ENCODE results near the gene MMP25.
"Not testable (repeated sequence)": the region's sequence is repeated elsewhere in the genome, so short reads cannot be mapped to it uniquely, and the experiment has no call there.

Gene MMP25

GRCh38 chr16:3073448-3073847 is 27.1 kb downstream of the MMP25 start:
- DNase-seq (ENCODE audit: low read depth, low spot score) = no peak

DNA sequence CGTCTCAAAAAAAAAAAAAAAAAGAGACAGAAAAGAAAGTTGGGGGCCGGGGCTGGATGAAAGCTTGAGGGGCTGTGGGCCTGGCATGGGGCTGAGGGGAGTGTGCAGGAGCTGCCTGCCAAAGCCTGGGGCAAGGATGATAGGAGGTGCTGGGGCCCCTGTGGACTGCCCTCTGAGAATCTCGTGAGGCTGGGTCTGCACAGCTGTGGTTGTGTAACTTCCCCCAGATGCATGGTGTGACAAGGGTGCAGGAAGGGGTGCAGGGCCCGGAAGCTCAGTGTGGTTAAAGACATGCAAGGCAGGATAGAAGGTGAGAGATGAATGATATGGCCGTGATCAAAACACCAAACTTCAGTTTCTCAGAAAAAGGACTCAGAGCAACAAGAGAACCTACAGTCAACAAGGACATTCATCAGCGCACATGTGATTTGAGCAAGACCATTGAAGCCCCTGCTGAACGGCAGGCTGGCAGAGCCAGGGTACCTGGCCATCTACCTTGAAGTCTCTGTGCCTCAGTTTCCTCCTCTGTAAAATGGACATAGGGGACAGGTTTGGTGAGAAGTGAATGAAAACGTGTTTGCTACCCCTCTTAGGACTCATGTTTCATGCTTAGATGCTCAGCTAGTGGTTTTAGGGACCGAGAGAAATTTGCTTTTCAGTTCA is 28.6 kb downstream of the MMP25 start:
- DNase-seq (ENCODE audit: low read depth, low spot score) = peak; percentile 71

- no peak for DNase-seq (ENCODE audit: low read depth, low spot score)
Measured at GRCh38 chr16:3075523-3075915, 29.2 kb downstream of the MMP25 start.

GRCh38 chr16:3075946-3076345 is 29.6 kb downstream of the MMP25 start:
- DNase-seq (ENCODE audit: low read depth, low spot score) = not testable (repeated sequence)

- no peak for DNase-seq (ENCODE audit: low read depth, low spot score)
Measured at GRCh38 chr16:3076577-3076976, 30.2 kb downstream of the MMP25 start.

DNA sequence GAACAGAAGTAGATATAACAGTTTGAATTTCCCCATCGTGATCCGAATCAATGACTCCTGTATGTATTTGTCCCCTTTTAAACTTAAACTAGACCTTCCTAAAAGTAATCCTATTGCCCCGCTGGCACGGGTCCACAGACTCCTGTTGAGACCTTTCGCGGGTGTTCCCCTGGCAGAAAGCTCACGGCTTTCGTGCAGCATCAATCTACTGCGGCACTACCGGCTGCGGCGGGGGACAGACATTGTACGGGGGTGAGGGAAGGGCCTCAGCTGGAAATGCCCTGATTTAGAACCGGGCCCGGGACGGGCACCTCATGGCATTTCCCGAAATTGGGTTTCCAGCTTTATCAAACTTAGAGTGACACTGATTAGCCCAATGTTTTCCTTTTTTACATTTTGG is 33.7 kb downstream of the MMP25 start:
- no peak for DNase-seq (ENCODE audit: low read depth, low spot score)

DNA sequence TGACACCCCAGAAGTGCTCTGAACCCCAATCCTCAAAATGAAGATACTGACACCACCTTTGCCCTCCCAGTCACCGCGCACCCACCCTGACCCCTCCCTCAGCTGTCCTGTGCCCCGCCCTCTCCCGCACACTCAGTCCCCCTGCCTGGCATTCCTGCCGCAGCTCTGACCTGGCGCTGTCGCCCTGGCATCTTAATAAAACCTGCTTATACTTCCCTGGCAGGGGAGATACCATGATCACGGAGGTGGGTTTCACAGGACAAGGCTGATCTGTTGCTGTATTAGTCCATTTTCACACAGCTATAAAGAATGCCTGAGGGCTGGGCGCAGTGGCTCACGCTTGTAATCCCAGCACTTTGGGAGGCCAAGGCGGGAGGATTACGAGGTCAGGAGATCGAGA is 35.6 kb downstream of the MMP25 start:
- not testable (repeated sequence) for DNase-seq (ENCODE audit: low read depth, low spot score)

DNA sequence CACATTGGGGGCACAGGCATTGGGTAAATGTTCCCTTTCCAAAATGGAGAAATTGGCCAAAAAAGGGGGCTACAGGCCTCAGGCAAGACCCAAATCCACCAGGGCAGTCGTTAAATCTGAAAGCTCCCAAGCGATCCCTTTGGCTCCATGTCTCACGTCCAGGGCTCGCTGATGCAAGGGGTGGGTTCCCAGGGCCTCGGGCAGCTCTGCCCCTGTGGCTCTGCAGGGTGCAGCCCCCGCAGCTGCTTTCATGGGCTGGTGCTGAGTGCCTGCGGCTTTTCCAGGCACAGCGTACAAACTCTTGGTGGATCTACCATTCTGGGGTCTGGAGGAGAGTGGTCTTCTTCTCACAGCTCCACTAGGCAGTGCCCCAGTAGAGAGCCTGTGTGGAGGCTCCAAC is 37.0 kb downstream of the MMP25 start:
- DNase-seq (ENCODE audit: low read depth, low spot score) = not testable (repeated sequence)

DNA sequence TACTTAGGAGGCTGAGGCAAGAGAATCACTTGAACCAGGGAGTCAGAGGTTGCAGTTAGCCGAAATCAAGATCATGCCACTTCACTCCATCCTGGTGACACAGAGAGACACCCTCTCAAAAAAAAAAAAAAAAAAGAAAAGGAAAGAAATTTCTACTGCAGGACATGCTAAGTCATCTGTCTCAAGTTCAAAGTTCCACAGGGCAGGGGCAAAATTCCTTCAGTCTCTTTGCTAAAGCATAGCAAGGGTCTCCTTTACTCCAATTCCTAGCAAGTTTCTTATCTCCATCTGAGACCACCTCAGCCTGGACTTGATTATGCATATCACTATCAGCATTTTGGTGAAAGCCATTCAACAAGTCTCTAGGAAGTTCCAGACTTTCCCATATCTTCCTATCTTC is 38.1 kb downstream of the MMP25 start:
- no peak for DNase-seq (ENCODE audit: low read depth, low spot score)

DNA sequence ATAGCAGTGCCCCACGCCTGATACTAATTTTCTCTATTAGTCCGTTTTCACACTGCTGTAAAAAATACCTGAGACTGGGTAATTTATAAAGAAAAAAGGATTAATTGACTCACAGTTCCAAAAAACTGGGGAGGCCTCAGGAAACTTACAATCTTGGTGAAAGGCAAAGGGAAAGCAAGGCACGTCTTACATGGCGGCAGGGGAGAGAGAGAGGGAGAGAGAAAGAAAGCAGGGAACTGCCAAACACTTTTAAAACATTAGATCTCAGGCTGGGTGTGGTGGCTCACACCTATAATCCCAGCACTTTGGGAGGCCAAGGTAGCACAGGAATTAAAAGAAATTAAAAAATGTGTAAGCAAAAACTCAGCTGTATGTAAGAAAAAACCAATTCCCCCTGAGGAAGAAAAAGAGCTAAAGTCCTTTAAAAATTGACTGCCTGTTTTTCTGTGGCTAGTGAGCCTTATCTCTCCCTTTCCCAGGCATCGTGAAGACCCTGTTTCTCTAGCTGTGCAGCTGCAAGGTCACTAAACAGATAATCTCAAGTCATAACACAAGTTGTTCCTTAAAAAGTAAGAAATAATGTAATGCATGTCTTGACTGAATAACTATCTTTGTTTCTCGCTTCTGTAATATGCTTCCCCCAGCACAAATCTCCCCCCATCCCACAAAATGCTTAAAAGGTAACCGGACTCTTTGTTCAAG is 38.8 kb downstream of the MMP25 start:
- DNase-seq (ENCODE audit: low read depth, low spot score) = no peak

DNA sequence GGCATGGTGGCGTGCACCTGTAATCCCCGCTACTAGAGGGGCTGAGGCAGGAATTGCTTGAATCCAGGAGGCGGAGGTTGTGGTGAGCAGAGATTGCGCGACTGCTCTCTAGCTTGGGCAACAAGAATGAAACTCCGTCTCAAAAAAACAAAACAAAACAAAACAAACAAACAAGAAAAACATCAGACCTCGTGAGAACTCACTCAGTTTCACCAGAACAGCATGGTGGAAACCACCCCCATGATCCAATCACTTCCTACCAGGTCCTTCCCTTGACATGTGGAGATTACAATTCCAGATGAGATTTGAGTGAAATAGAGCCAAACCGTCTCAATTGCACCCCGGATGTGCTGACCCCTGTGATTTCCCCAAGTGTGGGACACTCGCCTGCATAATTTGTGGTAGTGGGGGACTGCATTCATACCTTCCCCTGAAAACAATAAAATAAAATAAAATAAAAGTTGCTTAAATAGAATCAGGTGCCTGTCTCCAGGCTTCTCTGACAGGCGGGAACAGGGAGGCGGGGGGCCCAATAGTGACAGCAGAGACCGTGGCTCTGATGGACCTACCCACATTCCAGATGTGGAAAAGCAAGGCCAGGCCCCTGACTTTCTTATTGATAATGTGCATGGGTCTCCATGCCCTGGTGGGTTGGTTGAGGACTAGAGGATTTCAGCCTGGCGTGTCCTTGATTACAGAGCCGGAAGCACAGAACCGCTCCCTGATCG is 39.7 kb downstream of the MMP25 start:
- DNase-seq (ENCODE audit: low read depth, low spot score) = no peak

GRCh38 chr16:3086596-3087242 is 40.4 kb downstream of the MMP25 start:
- DNase-seq (ENCODE audit: low read depth, low spot score) = no peak

- no peak for DNase-seq (ENCODE audit: low read depth, low spot score)
Measured at GRCh38 chr16:3087243-3088235, 41.2 kb downstream of the MMP25 start.

GRCh38 chr16:3088450-3088849 is 42.1 kb downstream of the MMP25 start:
- DNase-seq (ENCODE audit: low read depth, low spot score) = no peak

DNA sequence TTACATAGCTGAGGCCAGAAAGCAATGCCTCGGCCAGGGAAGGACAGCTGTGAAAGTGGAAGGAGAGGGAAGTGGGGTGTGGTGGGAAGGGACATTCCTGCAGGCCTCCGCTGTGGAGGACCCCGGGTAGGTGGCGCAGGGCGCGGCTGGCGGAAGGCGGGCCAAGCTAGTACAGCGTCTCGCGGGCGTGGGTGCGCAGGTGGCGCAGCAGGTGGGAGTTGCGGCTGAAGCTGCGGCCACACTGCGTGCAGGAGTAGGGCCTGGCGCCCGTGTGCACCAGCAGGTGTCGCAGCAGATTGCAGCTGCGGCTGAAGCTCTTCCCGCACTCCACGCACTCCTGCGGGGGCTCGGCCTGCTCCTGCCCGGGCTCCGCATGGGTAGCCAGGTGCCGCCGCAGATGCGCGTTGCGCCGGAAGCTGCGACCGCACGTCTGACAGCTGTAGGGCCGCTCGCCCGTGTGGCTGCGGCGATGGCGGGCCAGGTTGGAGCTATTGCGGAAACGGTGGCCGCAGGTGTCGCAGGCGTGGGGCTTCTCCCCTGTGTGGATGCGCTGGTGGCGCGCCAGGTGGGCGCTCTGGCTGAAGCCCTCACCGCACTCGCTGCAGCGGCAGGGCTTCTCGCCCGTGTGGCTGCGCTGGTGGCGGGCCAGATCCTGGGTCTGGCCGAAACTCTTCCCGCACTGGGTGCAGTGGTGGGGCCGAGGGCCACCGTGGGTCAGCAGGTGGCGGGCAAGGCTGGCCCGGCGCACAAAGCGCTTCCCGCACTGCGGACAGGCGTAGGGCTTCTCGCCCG is 42.8 kb downstream of the MMP25 start:
- DNase-seq (ENCODE audit: low read depth, low spot score) = no peak

DNA sequence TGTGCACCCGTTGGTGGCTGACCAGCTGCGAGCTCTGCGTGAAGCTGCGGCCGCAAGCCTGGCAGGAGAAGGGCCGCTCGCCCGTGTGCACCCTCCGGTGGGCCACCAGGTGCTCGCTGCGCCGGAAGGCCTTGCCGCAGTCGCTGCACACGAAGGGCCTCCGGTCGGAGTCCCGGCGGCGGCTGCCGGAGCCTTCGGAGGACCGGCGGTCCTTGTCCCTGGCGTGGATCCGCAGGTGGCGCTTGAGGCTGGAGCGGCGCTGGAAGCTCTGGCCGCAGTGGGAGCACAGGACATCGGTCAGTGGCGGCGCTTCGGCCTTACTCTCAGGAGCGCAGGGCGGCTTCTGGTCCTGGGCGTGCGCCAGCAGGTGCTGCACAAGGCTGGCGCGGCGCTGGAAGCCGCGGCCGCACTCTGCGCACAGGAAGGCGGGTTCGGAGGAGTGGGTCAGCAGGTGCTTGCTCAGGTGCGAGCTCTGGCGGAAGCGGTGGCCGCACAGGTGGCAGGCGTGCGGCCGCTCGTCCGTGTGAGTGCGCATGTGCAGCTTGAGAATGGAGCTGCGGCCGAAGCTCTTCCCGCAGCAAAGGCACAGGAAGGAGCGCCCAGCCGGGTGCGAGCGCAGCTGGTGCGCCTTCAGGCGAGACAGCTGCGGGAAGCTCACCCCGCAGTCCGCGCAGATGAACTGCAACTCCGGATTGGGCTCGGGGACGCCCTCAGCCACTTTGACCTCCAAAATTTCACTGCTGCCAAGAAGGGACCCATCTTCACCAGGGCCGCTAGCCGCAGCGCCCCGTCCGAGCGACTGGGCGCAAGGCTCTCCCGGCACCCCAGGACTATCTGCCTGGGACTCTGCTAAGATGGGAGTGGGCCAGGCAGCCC is 43.6 kb downstream of the MMP25 start:
- DNase-seq (ENCODE audit: low read depth, low spot score) = no peak

DNA sequence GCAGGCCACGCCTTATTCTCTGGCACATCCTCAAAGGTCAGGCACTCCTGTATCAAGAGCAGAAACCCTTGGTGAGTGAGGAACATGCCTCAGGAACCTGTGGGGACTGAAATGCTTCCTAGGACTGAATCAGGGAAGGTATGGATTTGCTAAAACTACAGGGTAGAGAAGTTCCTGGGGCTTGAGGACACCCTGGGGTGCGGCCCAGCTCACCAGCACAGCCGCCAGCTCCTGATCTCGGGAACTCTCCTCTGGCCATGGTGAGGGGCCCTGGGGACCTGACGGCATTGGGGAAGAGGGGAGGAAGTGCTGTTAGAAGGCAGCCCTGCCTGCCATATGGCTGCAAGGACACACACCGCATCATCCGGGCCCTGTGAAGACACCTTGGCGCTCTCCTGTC is 45.2 kb downstream of the MMP25 start:
- DNase-seq (ENCODE audit: low read depth, low spot score) = no peak

GRCh38 chr16:3092501-3092941 is 46.2 kb downstream of the MMP25 start:
- no peak for DNase-seq (ENCODE audit: low read depth, low spot score)

Data from activated CD4-positive, CD25-positive, alpha-beta regulatory T cell treated with anti-CD3 and anti-CD28 coated beads, Interleukin-2, amount 50 U/mL, for 16 hours (primary cell).